ENCODE data around the gene SLC6A9.

DNA sequence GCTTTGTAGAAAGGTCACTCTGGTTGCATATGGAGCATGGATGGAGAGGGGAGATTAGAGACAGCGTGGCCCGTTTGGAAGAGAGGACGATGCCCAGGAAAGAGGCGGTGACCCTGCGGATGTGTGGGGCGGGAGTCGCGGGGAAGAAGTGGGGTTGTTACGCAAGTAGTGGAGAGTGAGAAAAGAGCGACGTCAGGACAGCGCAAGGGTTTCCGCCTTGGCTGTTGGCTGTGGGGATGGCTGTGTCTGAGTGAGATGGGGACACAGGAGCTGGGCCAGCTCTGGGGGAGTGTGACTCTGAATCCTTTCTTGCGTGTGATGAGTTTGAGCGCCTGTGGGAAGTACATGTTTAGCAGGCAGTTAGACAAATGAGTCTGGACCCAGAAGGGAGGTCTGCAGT is 48.5 kb downstream of the SLC6A9 start:
- TF ChIP-seq, protein P1, sequence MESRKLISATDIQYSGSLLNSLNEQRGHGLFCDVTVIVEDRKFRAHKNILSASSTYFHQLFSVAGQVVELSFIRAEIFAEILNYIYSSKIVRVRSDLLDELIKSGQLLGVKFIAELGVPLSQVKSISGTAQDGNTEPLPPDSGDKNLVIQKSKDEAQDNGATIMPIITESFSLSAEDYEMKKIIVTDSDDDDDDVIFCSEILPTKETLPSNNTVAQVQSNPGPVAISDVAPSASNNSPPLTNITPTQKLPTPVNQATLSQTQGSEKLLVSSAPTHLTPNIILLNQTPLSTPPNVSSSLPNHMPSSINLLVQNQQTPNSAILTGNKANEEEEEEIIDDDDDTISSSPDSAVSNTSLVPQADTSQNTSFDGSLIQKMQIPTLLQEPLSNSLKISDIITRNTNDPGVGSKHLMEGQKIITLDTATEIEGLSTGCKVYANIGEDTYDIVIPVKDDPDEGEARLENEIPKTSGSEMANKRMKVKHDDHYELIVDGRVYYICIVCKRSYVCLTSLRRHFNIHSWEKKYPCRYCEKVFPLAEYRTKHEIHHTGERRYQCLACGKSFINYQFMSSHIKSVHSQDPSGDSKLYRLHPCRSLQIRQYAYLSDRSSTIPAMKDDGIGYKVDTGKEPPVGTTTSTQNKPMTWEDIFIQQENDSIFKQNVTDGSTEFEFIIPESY (IDR thresholded peaks at IDR 0.05) = no peak
- TF ChIP-seq, protein P2, sequence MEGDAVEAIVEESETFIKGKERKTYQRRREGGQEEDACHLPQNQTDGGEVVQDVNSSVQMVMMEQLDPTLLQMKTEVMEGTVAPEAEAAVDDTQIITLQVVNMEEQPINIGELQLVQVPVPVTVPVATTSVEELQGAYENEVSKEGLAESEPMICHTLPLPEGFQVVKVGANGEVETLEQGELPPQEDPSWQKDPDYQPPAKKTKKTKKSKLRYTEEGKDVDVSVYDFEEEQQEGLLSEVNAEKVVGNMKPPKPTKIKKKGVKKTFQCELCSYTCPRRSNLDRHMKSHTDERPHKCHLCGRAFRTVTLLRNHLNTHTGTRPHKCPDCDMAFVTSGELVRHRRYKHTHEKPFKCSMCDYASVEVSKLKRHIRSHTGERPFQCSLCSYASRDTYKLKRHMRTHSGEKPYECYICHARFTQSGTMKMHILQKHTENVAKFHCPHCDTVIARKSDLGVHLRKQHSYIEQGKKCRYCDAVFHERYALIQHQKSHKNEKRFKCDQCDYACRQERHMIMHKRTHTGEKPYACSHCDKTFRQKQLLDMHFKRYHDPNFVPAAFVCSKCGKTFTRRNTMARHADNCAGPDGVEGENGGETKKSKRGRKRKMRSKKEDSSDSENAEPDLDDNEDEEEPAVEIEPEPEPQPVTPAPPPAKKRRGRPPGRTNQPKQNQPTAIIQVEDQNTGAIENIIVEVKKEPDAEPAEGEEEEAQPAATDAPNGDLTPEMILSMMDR (IDR thresholded peaks at IDR 0.05; ENCODE audit: low read depth, low read length, missing input control) = no peak
- TF ChIP-seq GABPA (IDR thresholded peaks at IDR 0.05 in 1 of 2, conservative IDR thresholded peaks at IDR 0.05 in 1 of 2) = no peak

All from liver (tissue), 3 donors.